IPS DF 19.7 (cell line): ENCODE results near the gene DUSP22.

ENCODE experiments used
- DNase-seq: peaks from one replicate; pipeline ENCODE4 v3.0.0-alpha.2; 2013; ENCODE audit warnings: low read depth, low spot score

The DUSP22 gene

GRCh38 chr6:393391-394221, 101.3 kb downstream of the DUSP22 start:
- DNase-seq, result no peak

DNA sequence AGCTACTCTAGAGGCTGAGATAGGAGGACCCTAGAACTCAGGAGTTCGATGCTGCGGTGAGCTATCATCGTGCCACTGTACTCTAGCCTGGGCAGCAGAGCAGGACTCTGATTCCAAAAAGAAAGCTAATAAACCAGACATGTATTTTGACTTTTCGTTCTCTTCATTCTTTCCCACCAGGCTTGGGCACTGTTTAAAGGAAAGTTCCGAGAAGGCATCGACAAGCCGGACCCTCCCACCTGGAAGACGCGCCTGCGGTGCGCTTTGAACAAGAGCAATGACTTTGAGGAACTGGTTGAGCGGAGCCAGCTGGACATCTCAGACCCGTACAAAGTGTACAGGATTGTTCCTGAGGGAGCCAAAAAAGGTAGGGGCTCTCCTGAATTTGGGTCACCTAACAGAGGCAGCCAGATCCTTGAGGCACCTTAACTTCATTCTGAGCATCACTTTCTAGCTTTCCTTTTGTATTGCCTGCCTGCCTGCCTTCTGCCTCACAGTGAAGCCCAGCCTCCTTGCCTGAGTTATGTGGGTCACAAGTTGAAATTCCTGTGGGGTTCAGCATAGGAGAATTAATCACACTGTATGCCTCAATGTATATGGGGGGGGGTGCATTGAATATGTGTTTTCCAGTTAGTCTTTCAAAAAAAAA, 102.5 kb downstream of the DUSP22 start:
- no peak for DNase-seq

GRCh38 chr6:395432-396125, 103.3 kb downstream of the DUSP22 start:
- DNase-seq, result no peak

DNA sequence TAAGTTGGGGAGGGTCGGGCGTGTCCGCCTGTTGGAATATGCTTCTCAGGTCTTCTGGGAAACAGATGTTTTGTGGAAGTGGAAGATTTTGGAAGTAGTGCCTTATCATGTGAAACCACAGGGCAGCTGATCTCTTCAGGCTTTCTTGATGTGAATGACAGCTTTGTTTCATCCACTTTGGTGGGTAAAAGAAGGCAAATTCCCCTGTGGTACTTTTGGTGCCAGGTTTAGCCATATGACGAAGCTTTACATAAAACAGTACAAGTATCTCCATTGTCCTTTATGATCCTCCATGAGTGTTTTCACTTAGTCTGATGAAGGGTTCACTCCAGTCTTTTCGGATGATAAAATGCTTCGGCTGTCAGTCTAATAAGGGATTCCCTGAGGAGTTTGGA, 103.8 kb downstream of the DUSP22 start:
- DNase-seq, result no peak

DNA sequence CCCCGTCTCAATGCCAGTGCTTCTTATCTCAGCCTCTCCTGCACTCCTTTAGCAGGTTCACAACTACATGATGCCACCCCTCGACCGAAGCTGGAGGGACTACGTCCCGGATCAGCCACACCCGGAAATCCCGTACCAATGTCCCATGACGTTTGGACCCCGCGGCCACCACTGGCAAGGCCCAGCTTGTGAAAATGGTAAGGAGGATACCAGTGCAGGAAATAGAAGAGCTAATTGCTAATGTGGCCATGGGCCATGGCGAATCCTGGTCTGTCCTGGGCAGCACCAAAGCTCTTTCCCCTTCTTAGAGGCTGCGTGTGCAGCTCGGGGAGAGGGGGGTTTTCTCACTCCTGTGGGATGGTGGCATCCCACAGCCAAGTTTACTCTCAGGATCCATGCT, 104.8 kb downstream of the DUSP22 start:
- no peak for DNase-seq

GRCh38 chr6:397604-398003, 105.3 kb downstream of the DUSP22 start:
- DNase-seq, result no peak

- DNase-seq, result no peak
Observed at GRCh38 chr6:398065-398464, 105.8 kb downstream of the DUSP22 start.

DNA sequence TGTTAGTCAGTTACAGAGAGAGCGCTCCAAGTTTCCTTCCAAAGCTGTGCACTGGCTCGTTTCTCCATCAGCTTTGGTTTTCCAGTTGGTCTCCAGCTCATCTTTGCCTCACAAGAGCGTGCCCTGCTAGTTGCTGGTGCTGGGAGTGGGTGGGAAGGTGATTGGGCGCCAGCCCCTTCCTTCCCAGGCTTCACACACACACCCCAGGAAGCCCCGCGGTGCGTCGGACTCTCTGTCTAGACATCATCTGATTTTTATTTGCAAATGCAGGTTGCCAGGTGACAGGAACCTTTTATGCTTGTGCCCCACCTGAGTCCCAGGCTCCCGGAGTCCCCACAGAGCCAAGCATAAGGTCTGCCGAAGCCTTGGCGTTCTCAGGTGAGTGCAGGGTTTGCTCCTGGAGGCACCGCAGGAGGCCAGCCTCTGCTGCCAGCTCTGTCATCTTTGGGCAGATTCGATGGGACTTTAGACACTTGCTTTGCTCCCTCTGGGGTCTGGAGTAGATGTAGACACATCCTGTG, 106.3 kb downstream of the DUSP22 start:
- DNase-seq, result no peak

GRCh38 chr6:399785-400534, 107.7 kb downstream of the DUSP22 start:
- no peak for DNase-seq

DNA sequence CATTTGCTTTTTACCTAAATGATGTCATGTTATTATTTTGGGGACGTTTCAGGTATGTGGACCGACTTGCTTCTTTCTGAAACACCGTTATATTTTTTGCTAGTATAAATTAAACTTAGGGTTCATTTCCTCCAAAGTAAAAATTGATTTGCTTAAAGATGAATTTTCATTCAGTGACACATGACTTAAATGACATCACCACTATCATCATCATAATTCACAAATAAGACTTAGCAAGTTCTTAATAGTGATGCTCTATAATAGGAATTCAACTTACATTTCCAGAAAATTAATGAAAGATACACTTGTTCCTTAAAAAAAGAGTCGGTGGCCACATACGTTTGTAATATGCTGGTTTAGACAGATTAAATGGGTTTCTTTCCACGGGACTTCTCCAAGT, 108.5 kb downstream of the DUSP22 start:
- DNase-seq, result no peak
